SK-N-SH (cell line): ENCODE measurements around the gene MYOG. TPM values are rescaled to one million over a fixed set of nuclear protein-coding genes. Genes with fewer than 3 reads are reported as not detected.

Experiments
- CTCF ChIA-PET: fragments of 300-600, 350-600 bp; formaldehyde crosslinking; extraction: SDS; loops from one replicate; lab custom pipeline; 2021; lab: Yijun Ruan, JAX
- POLR2A ChIA-PET: fragments of 350-600 bp; sonication (Branson Sonifier 250); formaldehyde crosslinking; extraction: SDS; loops from one replicate; lab custom pipeline; 2020; ENCODE audit warnings: antibody characterized with exemption, inconsistent platforms; lab: Yijun Ruan, JAX
- DNase-seq: peaks from one replicate; pipeline ENCODE4 v3.0.0; 2012
- H2AFZ ChIP-seq: fragments of 200-600 bp; sonication (generic); 2 replicates; pipeline ENCODE4 v1.8.1; 2016; ENCODE audit warnings: antibody characterized with exemption, mild to moderate bottlenecking, low read depth
- H3F3A ChIP-seq: fragments of 200-600 bp; sonication (generic); replicated peaks from 2 replicates; pipeline ENCODE3; 2016; ENCODE audit warnings: antibody characterized with exemption, mild to moderate bottlenecking; ENCODE audit not compliant: insufficient read depth
- H3K27ac ChIP-seq, 2 experiments: fragments of 200-500 bp in 1 of 2; fragments of 200-600 bp in 1 of 2; sonication (Bioruptor generic) in 1 of 2; sonication (generic), shearing (Covaris generic) in 1 of 2; 2 replicates each; pipeline versions ENCODE4 v1.5.1 to v1.6.1; 2014 to 2016; ENCODE audit warnings: low read depth in 2 of 2, inconsistent platforms in 1 of 2, low read length in 1 of 2, mild to moderate bottlenecking in 1 of 2, mixed read lengths in 1 of 2
- H3K27me3 ChIP-seq: fragments of 200-600 bp; sonication (generic), shearing (Covaris generic); 2 replicates; pipeline ENCODE4 v1.6.1; 2016; ENCODE audit warnings: mixed run types; ENCODE audit not compliant: insufficient read depth
- H3K36me3 ChIP-seq, 2 experiments: fragments of 200-500 bp in 1 of 2; fragments of 200-600 bp in 1 of 2; sonication (Bioruptor generic) in 1 of 2; sonication (generic) in 1 of 2; replicated peaks in 1 of 2; 2 replicates each; pipeline versions ENCODE3 to v1.5.1; 2014 to 2016; ENCODE audit warnings: low read length in 1 of 2, mild to moderate bottlenecking in 1 of 2; ENCODE audit not compliant: insufficient read depth in 2 of 2, control insufficient read depth in 1 of 2
- H3K4me1 ChIP-seq, 2 experiments: fragments of 200-500 bp in 1 of 2; fragments of 200-600 bp in 1 of 2; sonication (Bioruptor generic) in 1 of 2; sonication (generic), shearing (Covaris generic) in 1 of 2; 2 replicates each; pipeline versions ENCODE4 v1.5.1 to v1.6.1; 2014 to 2016; ENCODE audit warnings: low read depth in 1 of 2, low read length in 1 of 2, mixed run types in 1 of 2; ENCODE audit not compliant: insufficient read depth in 2 of 2, control insufficient read depth in 1 of 2
- H3K4me2 ChIP-seq: fragments of 200-600 bp; sonication (generic), shearing (Covaris generic); 2 replicates; pipeline ENCODE4 v1.6.1; 2017; ENCODE audit warnings: mixed run types
- H3K4me3 ChIP-seq, 2 experiments: fragments of 200-500 bp in 1 of 2; fragments of 200-600 bp in 1 of 2; sonication (Bioruptor generic) in 1 of 2; sonication (generic), shearing (Covaris generic) in 1 of 2; 2 replicates each; pipeline versions ENCODE4 v1.5.1 to v1.8.1; 2014 to 2016; ENCODE audit warnings: low read depth in 2 of 2, inconsistent platforms in 1 of 2, low read length in 1 of 2, mild to moderate bottlenecking in 1 of 2, mixed read lengths in 1 of 2, moderate library complexity in 1 of 2
- H3K79me2 ChIP-seq: fragments of 200-600 bp; sonication (generic); 2 replicates; pipeline ENCODE4 v1.8.1; 2017; ENCODE audit warnings: mild to moderate bottlenecking; ENCODE audit not compliant: insufficient read depth
- H3K9ac ChIP-seq: fragments of 200-600 bp; sonication (generic); 2 replicates; pipeline ENCODE4 v1.6.1; 2017; ENCODE audit warnings: mixed run types
- H3K9me2 ChIP-seq: fragments of 200-600 bp; sonication (generic); 2 replicates; pipeline ENCODE4 v1.6.1; 2017; ENCODE audit warnings: mixed run types
- H3K9me3 ChIP-seq: fragments of 200-600 bp; sonication (generic); 2 replicates; pipeline ENCODE4 v1.6.1; 2017; ENCODE audit warnings: mixed run types, mild to moderate bottlenecking, moderate library complexity
- H4K20me1 ChIP-seq: fragments of 200-600 bp; sonication (generic); 2 replicates; pipeline ENCODE4 v1.6.1; 2017; ENCODE audit warnings: mild to moderate bottlenecking, mixed run types; ENCODE audit not compliant: insufficient read depth
- CTCF ChIP-seq: fragments of 200-600 bp; sonication (generic); IDR thresholded peaks from 2 replicates; pipeline ENCODE4 v1.6.1; 2017; ENCODE audit warnings: antibody characterized with exemption, mild to moderate bottlenecking, moderate library complexity
- ELF1 ChIP-seq: IDR thresholded peaks from 2 replicates; pipeline ENCODE4 v1.4.0; 2012
- FOSL2 ChIP-seq: IDR thresholded peaks from 2 replicates; pipeline ENCODE4 v1.4.0; 2012; ENCODE audit warnings: low read depth, mild to moderate bottlenecking, moderate library complexity, borderline replicate concordance
- GATA2 ChIP-seq: sonication (generic); formaldehyde crosslinking; IDR thresholded peaks from 2 replicates; pipeline ENCODE4 v1.5.0; 2020; ENCODE audit warnings: mild to moderate bottlenecking, missing genetic modification reagents
- JUND ChIP-seq: IDR thresholded peaks from 2 replicates; pipeline ENCODE4 v1.4.0; 2012
- MXI1 ChIP-seq: IDR thresholded peaks from 2 replicates; pipeline ENCODE4 v1.6.1; 2012; ENCODE audit warnings: mild to moderate bottlenecking, low read depth, low read length, improper control_type of control experiment
- NFIC ChIP-seq: IDR thresholded peaks from 2 replicates; pipeline ENCODE4 v1.4.0; 2012; ENCODE audit warnings: borderline replicate concordance
- PBX3 ChIP-seq: IDR thresholded peaks from 2 replicates; pipeline ENCODE4; 2012
- RAD21 ChIP-seq: IDR thresholded peaks from 2 replicates; pipeline ENCODE4 v1.6.1; 2012; ENCODE audit warnings: mild to moderate bottlenecking, low read length
- SIN3A ChIP-seq: IDR thresholded peaks from 2 replicates; pipeline ENCODE4 v1.6.1; 2012; ENCODE audit warnings: low read depth, mild to moderate bottlenecking, low read length, moderate library complexity, borderline replicate concordance
- SMC3 ChIP-seq: IDR thresholded peaks from 2 replicates; pipeline ENCODE4 v1.6.1; 2012; ENCODE audit warnings: low read depth, low read length, improper control_type of control experiment
- TEAD4 ChIP-seq: IDR thresholded peaks from 2 replicates; pipeline ENCODE4 v1.4.0; 2012; ENCODE audit warnings: mild to moderate bottlenecking, borderline replicate concordance; ENCODE audit not compliant: insufficient read depth
- USF1 ChIP-seq: IDR thresholded peaks from 2 replicates; pipeline ENCODE4 v1.4.0; 2012; ENCODE audit warnings: low read depth, borderline replicate concordance
- YY1 ChIP-seq: IDR thresholded peaks from 2 replicates; pipeline ENCODE4 v1.4.0; 2012; ENCODE audit warnings: low read depth, mild to moderate bottlenecking
- ZBTB33 ChIP-seq: IDR thresholded peaks from 2 replicates; pipeline ENCODE4 v1.4.0; 2012; ENCODE audit warnings: low read depth, borderline replicate concordance
- WGBS: methylation state at CpG from one replicate; pipeline ENCODE4 v1.1.6; 2017; ENCODE audit warnings: low lambda C conversion rate; 5-methylcytosine and 5-hydroxymethylcytosine counted together
- polyA plus RNA-seq, 3 experiments: library from polyadenylated mRNA; depleted of rRNA; stranded (reverse); fragments of >200 nt; gene quantifications; 2 replicates each; pipeline ENCODE4 v1.2.3, GENCODE V29; 2012

The MYOG gene
- polyA plus RNA-seq, 1 of the 3 experiments (the other 2 are of a cell fraction), result not detected

- Histone ChIP-seq H3K79me2 (no peaks in the 10 kb centered on the region), H3K4me1 (peaks cover 20 to 42% of the 10 kb centered on the region in 2 experiments; a peak in 3 of 4 replicates), H3K9me2 (no peaks in the 10 kb centered on the region), H4K20me1 (0 out of 2 replicates have a peak, but pooled peaks cover 3% of the 10 kb centered on the region), H2AFZ (no peak overlapping the region), H3K9ac (no peak overlapping the region), H3K4me2 (no peak overlapping the region), H3K27me3 (no peaks in the 10 kb centered on the region), H3K36me3 (no peaks in the 10 kb centered on the region), H3F3A (no peaks in the 10 kb centered on the region), H3K4me3 (no peak overlapping the region), H3K27ac (no peak overlapping the region; a peak in 1 of 4 replicates), H3K9me3 (no peaks in the 10 kb centered on the region)
- no peak for DNase-seq
- no peak for TF ChIP-seq CTCF
- no peak for TF ChIP-seq PBX3
- TF ChIP-seq JUND, result no peak
- TF ChIP-seq ZBTB33, result no peak
- no peak for TF ChIP-seq FOSL2
- no peak for TF ChIP-seq TEAD4
- no peak for TF ChIP-seq GATA2 (CRISPR knock-in tag)
- no peak for TF ChIP-seq SIN3A
- no peak for TF ChIP-seq MXI1
- TF ChIP-seq YY1, result no peak
- no peak for TF ChIP-seq ELF1
- TF ChIP-seq RAD21, result no peak
- no peak for TF ChIP-seq NFIC
- TF ChIP-seq USF1, result no peak
- no peak for TF ChIP-seq SMC3
- WGBS, result 88% methylated on average over 15 of the region's 15 CpGs
- CTCF ChIA-PET, result interaction anchor here (0.8 to 16.3 kb wide), 14 partner anchors 9 to 289 kb away, joined by 3 to 454 read pairs (median 5); partner anchors contain the start of genes ADORA1 and PPFIA4
- POLR2A ChIA-PET, result interaction anchor here (0.9 to 1.6 kb wide), 2 partner anchors 8 to 181 kb away, joined by 3 to 7 read pairs; no protein-coding TSS in a partner anchor
Measured at GRCh38 chr1:203035111-203036000, 50.5 kb downstream of the MYOG start.
